Measurements from ENCODE around the gene PLEKHH2. TPM values are rescaled to one million over a fixed set of nuclear protein-coding genes. Genes with fewer than 3 reads are reported as not detected.

PLEKHH2 gene
- polyA plus RNA-seq, 3 donors: not detected

DNA sequence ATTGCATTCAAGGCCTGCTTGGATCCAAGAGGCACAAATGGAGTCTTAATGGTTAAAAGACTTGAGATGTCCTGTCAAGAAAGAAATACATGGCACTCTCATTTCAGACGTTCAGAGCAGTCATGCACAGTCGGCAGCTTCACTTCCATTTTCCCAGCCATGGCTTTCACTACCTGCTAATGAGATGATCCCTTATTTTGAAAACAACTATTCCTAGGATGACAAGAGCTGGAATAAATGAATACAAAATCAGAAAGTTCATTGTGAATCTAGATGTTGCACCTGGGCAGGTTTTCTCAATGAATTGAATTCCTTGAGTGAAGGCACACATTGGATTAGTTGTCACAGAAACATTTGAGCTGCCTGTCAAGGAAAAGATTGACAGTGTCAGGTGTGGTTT is 175.9 kb downstream of the PLEKHH2 start:
- no peaks in the 10 kb centered on the region for H4K20me1 ChIP-seq (ENCODE audit: insufficient read depth, low read length)
- DNase-seq: no peak
- intact Hi-C loops (cut with micrococcal nuclease): no loop called here
- no peaks in the 10 kb centered on the region for H3K4me1 ChIP-seq (ENCODE audit: control insufficient read depth in 1 of 2, insufficient read depth in 2 of 2, low read length in 2 of 2)
- Mint-ChIP-seq H3K4me3 (no peak overlapping the region), H3K4me1 (no peaks in the 10 kb centered on the region), H3K36me3 (no peaks in the 10 kb centered on the region), H3K27me3 (ENCODE audit: low read depth in 3 of 3) (no peaks in the 10 kb centered on the region), H3K9me3 (no peaks in the 10 kb centered on the region), H3K27ac (no peak overlapping the region)
- H3K27ac ChIP-seq (ENCODE audit: low read depth in 1 of 2, low read length in 2 of 2): no peak overlapping the region
- no peaks in the 10 kb centered on the region for H3K79me2 ChIP-seq (ENCODE audit: insufficient read depth, low read length)
- no peaks in the 10 kb centered on the region for H3K27me3 ChIP-seq (ENCODE audit: control insufficient read depth in 2 of 2, insufficient read depth in 2 of 2, low read length in 2 of 2)
- H3K9ac ChIP-seq (ENCODE audit: insufficient read depth, low read length, poor library complexity, severe bottlenecking): no peak overlapping the region
- H3K4me3 ChIP-seq (replicated peaks in 1 of 3; ENCODE audit: low read depth in 2 of 3, low read length in 3 of 3): no peak overlapping the region
- H3K36me3 ChIP-seq (replicated peaks in 1 of 2; ENCODE audit: control insufficient read depth in 1 of 2, insufficient read depth in 2 of 2, low read length in 2 of 2): no peaks in the 10 kb centered on the region
- H3K4me2 ChIP-seq (replicated peaks; ENCODE audit: extremely low read depth, low read length, poor library complexity, severe bottlenecking): no peak overlapping the region
- TF ChIP-seq, protein P1, sequence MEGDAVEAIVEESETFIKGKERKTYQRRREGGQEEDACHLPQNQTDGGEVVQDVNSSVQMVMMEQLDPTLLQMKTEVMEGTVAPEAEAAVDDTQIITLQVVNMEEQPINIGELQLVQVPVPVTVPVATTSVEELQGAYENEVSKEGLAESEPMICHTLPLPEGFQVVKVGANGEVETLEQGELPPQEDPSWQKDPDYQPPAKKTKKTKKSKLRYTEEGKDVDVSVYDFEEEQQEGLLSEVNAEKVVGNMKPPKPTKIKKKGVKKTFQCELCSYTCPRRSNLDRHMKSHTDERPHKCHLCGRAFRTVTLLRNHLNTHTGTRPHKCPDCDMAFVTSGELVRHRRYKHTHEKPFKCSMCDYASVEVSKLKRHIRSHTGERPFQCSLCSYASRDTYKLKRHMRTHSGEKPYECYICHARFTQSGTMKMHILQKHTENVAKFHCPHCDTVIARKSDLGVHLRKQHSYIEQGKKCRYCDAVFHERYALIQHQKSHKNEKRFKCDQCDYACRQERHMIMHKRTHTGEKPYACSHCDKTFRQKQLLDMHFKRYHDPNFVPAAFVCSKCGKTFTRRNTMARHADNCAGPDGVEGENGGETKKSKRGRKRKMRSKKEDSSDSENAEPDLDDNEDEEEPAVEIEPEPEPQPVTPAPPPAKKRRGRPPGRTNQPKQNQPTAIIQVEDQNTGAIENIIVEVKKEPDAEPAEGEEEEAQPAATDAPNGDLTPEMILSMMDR (IDR thresholded peaks at IDR 0.05): no peak
- WGBS (ENCODE audit: insufficient coverage): no CpG with 5 or more reads among the region's 2 CpGs
- no peaks in the 10 kb centered on the region for H3K9me3 ChIP-seq (replicated peaks in 1 of 2; ENCODE audit: control insufficient read depth in 1 of 2, insufficient read depth in 1 of 2, low read length in 2 of 2)
- H2AFZ ChIP-seq (ENCODE audit: insufficient read depth, low read depth, low read length, poor library complexity, severe bottlenecking): no peak overlapping the region

DNA sequence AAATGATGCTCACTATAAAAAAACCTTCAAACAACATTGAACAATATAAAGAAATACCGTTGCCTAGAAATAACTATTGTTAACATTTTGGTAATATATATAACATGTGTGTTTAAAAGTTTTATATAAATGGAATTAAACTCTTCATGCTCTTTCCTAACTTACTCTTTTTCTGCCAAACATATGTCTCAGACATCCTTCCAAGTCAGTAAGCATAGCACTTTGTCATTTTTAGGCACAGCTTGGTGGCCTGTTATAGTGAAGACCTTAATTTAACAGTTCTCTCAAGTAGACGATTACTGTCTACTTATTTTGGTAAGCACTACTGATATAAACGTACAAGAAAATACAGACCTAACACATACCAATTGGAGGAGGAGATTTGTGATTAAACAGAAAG is 177.7 kb downstream of the PLEKHH2 start:
- H3K9ac ChIP-seq (ENCODE audit: insufficient read depth, low read length, poor library complexity, severe bottlenecking): no peak overlapping the region
- WGBS (ENCODE audit: insufficient coverage): no CpG with 5 or more reads among the region's 3 CpGs

More for the DNA sequence above, 177.7 kb downstream of the PLEKHH2 start:
- Mint-ChIP-seq H3K27me3 (ENCODE audit: low read depth in 3 of 3) (no peaks in the 10 kb centered on the region), H3K4me1 (peaks cover 9% of the 10 kb centered on the region), H3K27ac (no peak overlapping the region), H3K4me3 (no peak overlapping the region), H3K9me3 (no peaks in the 10 kb centered on the region), H3K36me3 (no peaks in the 10 kb centered on the region)
- DNase-seq: no peak
- Histone ChIP-seq H3K36me3 (replicated peaks in 1 of 2; ENCODE audit: control insufficient read depth in 1 of 2, insufficient read depth in 2 of 2, low read length in 2 of 2) (no peaks in the 10 kb centered on the region), H3K27ac (ENCODE audit: low read depth in 1 of 2, low read length in 2 of 2) (no peak overlapping the region), H2AFZ (ENCODE audit: insufficient read depth, low read depth, low read length, poor library complexity, severe bottlenecking) (no peak overlapping the region), H4K20me1 (ENCODE audit: insufficient read depth, low read length) (no peaks in the 10 kb centered on the region), H3K4me1 (ENCODE audit: control insufficient read depth in 1 of 2, insufficient read depth in 2 of 2, low read length in 2 of 2) (no peaks in the 10 kb centered on the region), H3K4me3 (replicated peaks in 1 of 3; ENCODE audit: low read depth in 2 of 3, low read length in 3 of 3) (no peak overlapping the region), H3K9me3 (replicated peaks in 1 of 2; ENCODE audit: control insufficient read depth in 1 of 2, insufficient read depth in 1 of 2, low read length in 2 of 2) (no peaks in the 10 kb centered on the region), H3K79me2 (ENCODE audit: insufficient read depth, low read length) (no peaks in the 10 kb centered on the region), H3K4me2 (replicated peaks; ENCODE audit: extremely low read depth, low read length, poor library complexity, severe bottlenecking) (no peak overlapping the region), H3K27me3 (ENCODE audit: control insufficient read depth in 2 of 2, insufficient read depth in 2 of 2, low read length in 2 of 2) (no peaks in the 10 kb centered on the region)
- TF ChIP-seq, protein P1 (IDR thresholded peaks at IDR 0.05): no peak
- intact Hi-C loops (cut with micrococcal nuclease): no loop called here

Small RNA genes lying within 50 kb of the gene (small RNA-seq; reads per million reads assigned to genes)
- gene RF00019 (ENCODE audit: insufficient read length, low read depth) (not detected), gene RN7SKP66 (ENCODE audit: insufficient read length, low read depth) (not detected)

Other genes starting within 250 kb of the PLEKHH2 start
- gene THADA, start 41.2 kb upstream of the PLEKHH2 start, polyA plus RNA-seq: 10 to 100 TPM in 1 of 3 donors, 1 to 10 TPM in 2; 7.3 to 11.2 (median 9.7) TPM
- gene C1GALT1C1L, start 39.2 kb downstream of the PLEKHH2 start, polyA plus RNA-seq: not detected
- 1 to 10 TPM; 2.5 to 4.4 (median 3.5) TPM for gene DYNC2LI1, start 136.8 kb downstream of the PLEKHH2 start, polyA plus RNA-seq
- gene ABCG5, start 201.6 kb downstream of the PLEKHH2 start, polyA plus RNA-seq: not detected
- not detected for gene ABCG8, start 201.7 kb downstream of the PLEKHH2 start, polyA plus RNA-seq

Measured in CD14-positive monocyte (primary cell).